GM21528 (cell line): ENCODE data around the gene TBX5.
"Not testable (repeated sequence)": the region's sequence is repeated elsewhere in the genome, so short reads cannot be mapped to it uniquely, and the experiment has no call there.

Source experiments
- ATAC-seq: cut with Tn5 transposase; IDR thresholded peaks from one replicate; pipeline ENCODE4 v1.9.1; 2021; ENCODE audit warnings: mild to moderate bottlenecking, moderate library complexity; ENCODE audit not compliant: unreplicated experiment, low FRiP score

Gene TBX5

GRCh38 chr12:114393569-114393968 is 12.4 kb downstream of the TBX5 start:
- ATAC-seq, result no peak

GRCh38 chr12:114392909-114393308 is 13.0 kb downstream of the TBX5 start:
- ATAC-seq, result no peak

- no peak for ATAC-seq
These were observed 14.9 kb downstream of the TBX5 start for GRCh38 chr12:114391088-114391487.

- ATAC-seq, result no peak
These were observed 21.2 kb downstream of the TBX5 start for GRCh38 chr12:114384739-114385138.

GRCh38 chr12:114381177-114381576 is 24.8 kb downstream of the TBX5 start:
- no peak for ATAC-seq

GRCh38 chr12:114371733-114372132 is 34.2 kb downstream of the TBX5 start:
- ATAC-seq, result no peak

GRCh38 chr12:114371250-114371649 is 34.7 kb downstream of the TBX5 start:
- no peak for ATAC-seq

GRCh38 chr12:114368685-114369452 is 37.1 kb downstream of the TBX5 start:
- no peak for ATAC-seq

- no peak for ATAC-seq
These were observed 44.0 kb downstream of the TBX5 start for GRCh38 chr12:114361992-114362391.

GRCh38 chr12:114361545-114361944 is 44.4 kb downstream of the TBX5 start:
- no peak for ATAC-seq

GRCh38 chr12:114360485-114360884 is 45.5 kb downstream of the TBX5 start:
- no peak for ATAC-seq

GRCh38 chr12:114355389-114356088 is 50.4 kb downstream of the TBX5 start:
- no peak for ATAC-seq

GRCh38 chr12:114349239-114349638 is 56.7 kb downstream of the TBX5 start:
- ATAC-seq, result not testable (repeated sequence)

- no peak for ATAC-seq
These were observed 58.1 kb downstream of the TBX5 start for GRCh38 chr12:114347861-114348260.

GRCh38 chr12:114344831-114345230 is 61.1 kb downstream of the TBX5 start:
- no peak for ATAC-seq

GRCh38 chr12:114344303-114344663 is 61.7 kb downstream of the TBX5 start:
- no peak for ATAC-seq

GRCh38 chr12:114343585-114344302 is 62.2 kb downstream of the TBX5 start:
- no peak for ATAC-seq

- ATAC-seq, result no peak
These were observed 63.3 kb downstream of the TBX5 start for GRCh38 chr12:114342656-114343055.

GRCh38 chr12:114341635-114342034 is 64.3 kb downstream of the TBX5 start:
- ATAC-seq, result no peak

- ATAC-seq, result no peak
These were observed 65.7 kb downstream of the TBX5 start for GRCh38 chr12:114340231-114340630.

- ATAC-seq, result no peak
These were observed 66.3 kb downstream of the TBX5 start for GRCh38 chr12:114339626-114340025.
